HEK293 (cell line): ENCODE results near the gene AURKAIP1.

Experiments
- CTCF ChIA-PET: fragments of 350-600 bp; formaldehyde crosslinking; extraction: SDS; loops from one replicate; lab custom pipeline; 2021; ENCODE audit warnings: antibody characterized with exemption; lab: Yijun Ruan, JAX
- POLR2A ChIA-PET: fragments of 300-600 bp; formaldehyde crosslinking; extraction: SDS; loops from one replicate; lab custom pipeline; 2020; ENCODE audit warnings: antibody characterized with exemption, inconsistent platforms; lab: Yijun Ruan, JAX
- H3K27ac ChIP-seq: fragments of 200-500 bp; sonication (Bioruptor generic); 2 replicates; pipeline ENCODE4 v1.5.1; 2014; ENCODE audit warnings: low read depth, low read length, control low read depth, inconsistent platforms; ENCODE audit errors: extremely low read depth
- H3K36me3 ChIP-seq, 2 experiments: fragments of 200-500 bp in 1 of 2; sonication (Bioruptor generic) in 1 of 2; 1 replicate in 1 of 2; 2 replicates in 1 of 2; pipeline ENCODE4 v1.5.1; 2014 to 2017; ENCODE audit warnings: inconsistent platforms in 2 of 2, low read length in 2 of 2; ENCODE audit not compliant: control insufficient read depth in 2 of 2, insufficient read depth in 1 of 2
- H3K4me1 ChIP-seq: fragments of 200-500 bp; sonication (Bioruptor generic); 2 replicates; pipeline ENCODE4 v1.5.1; 2014; ENCODE audit warnings: mild to moderate bottlenecking, low read length, inconsistent platforms; ENCODE audit not compliant: control insufficient read depth, insufficient read depth
- H3K4me3 ChIP-seq: 2 replicates; pipeline ENCODE4 v1.5.1; 2011; ENCODE audit warnings: low read depth, mild to moderate bottlenecking, control low read depth, low read length, moderate library complexity
- H3K9me3 ChIP-seq: fragments of 200-500 bp; sonication (Bioruptor generic); 2 replicates; pipeline ENCODE4 v1.5.1; 2014; ENCODE audit warnings: low read depth, low read length, inconsistent platforms; ENCODE audit not compliant: control insufficient read depth, insufficient read depth
- BCL11A ChIP-seq: fragments of 450-650 bp; formaldehyde crosslinking; IDR thresholded peaks from 2 replicates; pipeline ENCODE4 v1.5.1; 2016; ENCODE audit warnings: low read depth, missing biosample characterization, missing genetic modification characterization
- GLIS1 ChIP-seq: fragments of 450-650 bp; formaldehyde crosslinking; IDR thresholded peaks from 2 replicates; pipeline ENCODE4 v1.5.1; 2016; ENCODE audit warnings: missing biosample characterization, missing genetic modification characterization
- GLIS2 ChIP-seq: fragments of 450-650 bp; formaldehyde crosslinking; IDR thresholded peaks from 2 replicates; pipeline ENCODE4 v1.5.1; 2016; ENCODE audit warnings: missing biosample characterization, missing genetic modification characterization
- KLF9 ChIP-seq: fragments of 450-650 bp; formaldehyde crosslinking; IDR thresholded peaks from 2 replicates; pipeline ENCODE4 v1.5.1; 2016; ENCODE audit warnings: missing biosample characterization, missing genetic modification characterization, low read depth
- SP2 ChIP-seq: fragments of 450-650 bp; formaldehyde crosslinking; IDR thresholded peaks from 2 replicates; pipeline ENCODE4 v1.5.1; 2016; ENCODE audit warnings: missing biosample characterization, missing genetic modification characterization
- WT1 ChIP-seq: fragments of 450-650 bp; formaldehyde crosslinking; IDR thresholded peaks from 2 replicates; pipeline ENCODE4 v1.5.1; 2016; ENCODE audit warnings: missing biosample characterization, missing genetic modification characterization
- ZFP69B ChIP-seq: fragments of 450-650 bp; formaldehyde crosslinking; IDR thresholded peaks from 2 replicates; pipeline ENCODE4 v1.5.1; 2016; ENCODE audit warnings: missing biosample characterization, missing genetic modification characterization
- ZIC2 ChIP-seq: fragments of 450-650 bp; formaldehyde crosslinking; IDR thresholded peaks from 2 replicates; pipeline ENCODE4 v1.5.1; 2016; ENCODE audit warnings: missing biosample characterization, missing genetic modification characterization
- ZNF133 ChIP-seq: fragments of 450-650 bp; formaldehyde crosslinking; IDR thresholded peaks from 2 replicates; pipeline ENCODE4 v1.5.1; 2016; ENCODE audit warnings: missing biosample characterization, missing genetic modification characterization
- ZNF157 ChIP-seq: fragments of 450-650 bp; formaldehyde crosslinking; IDR thresholded peaks from 2 replicates; pipeline ENCODE4 v1.5.1; 2016; ENCODE audit warnings: missing biosample characterization, missing genetic modification characterization
- ZNF18 ChIP-seq: fragments of 450-650 bp; formaldehyde crosslinking; IDR thresholded peaks from 2 replicates; pipeline ENCODE4 v1.5.1; 2016; ENCODE audit warnings: missing biosample characterization, missing genetic modification characterization
- ZNF280D ChIP-seq: fragments of 450-650 bp; formaldehyde crosslinking; IDR thresholded peaks from 2 replicates; pipeline ENCODE4 v1.5.1; 2016; ENCODE audit warnings: missing biosample characterization, missing genetic modification characterization
- ZNF292 ChIP-seq: fragments of 450-650 bp; formaldehyde crosslinking; IDR thresholded peaks from 2 replicates; pipeline ENCODE4 v1.5.1; 2016; ENCODE audit warnings: low read depth, missing biosample characterization, missing genetic modification characterization, borderline replicate concordance
- ZNF426 ChIP-seq: fragments of 450-650 bp; formaldehyde crosslinking; IDR thresholded peaks from 2 replicates; pipeline ENCODE4 v1.5.1; 2017; ENCODE audit warnings: missing biosample characterization, missing genetic modification characterization, mild to moderate bottlenecking, inconsistent platforms, moderate library complexity
- ZNF48 ChIP-seq: fragments of 450-650 bp; formaldehyde crosslinking; IDR thresholded peaks from 2 replicates; pipeline ENCODE4 v1.5.1; 2016; ENCODE audit warnings: missing biosample characterization, missing genetic modification characterization
- ZNF548 ChIP-seq: fragments of 450-650 bp; formaldehyde crosslinking; IDR thresholded peaks from 2 replicates; pipeline ENCODE4 v1.5.1; 2016; ENCODE audit warnings: missing biosample characterization, missing genetic modification characterization
- ZNF560 ChIP-seq: fragments of 450-650 bp; formaldehyde crosslinking; IDR thresholded peaks from 2 replicates; pipeline ENCODE4 v1.5.1; 2017; ENCODE audit warnings: missing biosample characterization, missing genetic modification characterization, borderline replicate concordance
- ZNF639 ChIP-seq: fragments of 450-650 bp; formaldehyde crosslinking; IDR thresholded peaks from 2 replicates; pipeline ENCODE4 v1.5.1; 2016; ENCODE audit warnings: missing biosample characterization, missing genetic modification characterization
- ZNF677 ChIP-seq: fragments of 450-650 bp; IDR thresholded peaks from 2 replicates; pipeline ENCODE4 v1.5.0; 2018; ENCODE audit warnings: missing biosample characterization, mild to moderate bottlenecking, missing genetic modification characterization, moderate library complexity
- ZNF843 ChIP-seq: fragments of 450-650 bp; formaldehyde crosslinking; IDR thresholded peaks from 2 replicates; pipeline ENCODE4 v1.5.1; 2016; ENCODE audit warnings: missing biosample characterization, missing genetic modification characterization
- ZSCAN4 ChIP-seq: fragments of 450-650 bp; formaldehyde crosslinking; IDR thresholded peaks from 2 replicates; pipeline ENCODE4 v1.5.1; 2017; ENCODE audit warnings: missing biosample characterization, missing genetic modification characterization

AURKAIP1 gene

GRCh38 chr1:1335792-1336248, 39.2 kb downstream of the AURKAIP1 start:
- ChIA-PET CTCF (no interaction called here), POLR2A (interaction anchor here (1.1 to 2.4 kb wide), 3 partner anchors 9 to 169 kb away, joined by 3 to 7 read pairs (median 3); no protein-coding TSS in a partner anchor)
- peaks cover 0 to 65% of the 10 kb centered on the region in 2 experiments; a peak in 2 of 3 replicates for H3K36me3 ChIP-seq
- no peaks in the 10 kb centered on the region for H3K4me1 ChIP-seq
- H3K4me3 ChIP-seq = no peak overlapping the region
- H3K9me3 ChIP-seq = no peaks in the 10 kb centered on the region
- no peak overlapping the region for H3K27ac ChIP-seq
- no peak for TF ChIP-seq ZNF677
- peak; percentile 39; the same call in 1 of the 2 replicates for TF ChIP-seq ZIC2 (tag by site-specific recombination)
- no peak for TF ChIP-seq ZNF48
- no peak for TF ChIP-seq ZSCAN4 (tag by site-specific recombination)
- no peak for TF ChIP-seq KLF9 (tag by site-specific recombination)
- no peak for TF ChIP-seq ZNF157 (tag by site-specific recombination)
- TF ChIP-seq GLIS1 (tag by site-specific recombination) = peak; percentile 97
- TF ChIP-seq ZNF548 (tag by site-specific recombination) = no peak
- no peak for TF ChIP-seq BCL11A (tag by site-specific recombination)
- no peak for TF ChIP-seq ZNF292
- peak; percentile 88 for TF ChIP-seq GLIS2
- no peak for TF ChIP-seq ZNF280D (tag by site-specific recombination)
- TF ChIP-seq ZNF560 (tag by site-specific recombination) = no peak
- no peak for TF ChIP-seq ZNF426 (tag by site-specific recombination)
- TF ChIP-seq ZNF843 (tag by site-specific recombination) = no peak

- Histone ChIP-seq H3K4me1 (no peaks in the 10 kb centered on the region), H3K4me3 (no peak overlapping the region), H3K9me3 (no peaks in the 10 kb centered on the region), H3K36me3 (peaks cover 0 to 60% of the 10 kb centered on the region in 2 experiments; a peak in 1 of 3 replicates), H3K27ac (no peak overlapping the region)
- ChIA-PET CTCF (no interaction called here), POLR2A (interaction anchor here (0.8 to 2.4 kb wide), 5 partner anchors 9 to 170 kb away, joined by 3 to 7 read pairs (median 3); no protein-coding TSS in a partner anchor)
- TF ChIP-seq SP2 (tag by site-specific recombination) (peak; percentile 34; the same call in 1 of the 2 replicates), ZNF639 (tag by site-specific recombination) (no peak), ZNF18 (tag by site-specific recombination) (no peak), ZFP69B (no peak), WT1 (tag by site-specific recombination) (no peak), ZNF133 (no peak)
Observed at GRCh38 chr1:1335283-1335682, 39.7 kb downstream of the AURKAIP1 start.
